ENCODE data around the gene TREH. TPM values are rescaled to one million over a fixed set of nuclear protein-coding genes. Genes with fewer than 3 reads are reported as not detected.
A peak's percentile ranks its signal among the peaks of the same experiment; 100 is the strongest.

The TREH gene
- total RNA-seq, 1 donor from 2014 or later = 0.46 TPM

- no peak for DNase-seq
- H3K27ac ChIP-seq = no peak overlapping the region
- intact Hi-C loops (cut with DNase I) = no loop called here
- H3K9me3 ChIP-seq = no peaks in the 10 kb centered on the region
- no peak for ATAC-seq
- H3K4me3 ChIP-seq = no peak overlapping the region
- no peaks in the 10 kb centered on the region for H3K27me3 ChIP-seq
- no peak for TF ChIP-seq CTCF (IDR thresholded peaks at IDR 0.05)
- peaks cover 71% of the 10 kb centered on the region for H3K36me3 ChIP-seq
- H3K4me1 ChIP-seq = no peaks in the 10 kb centered on the region
These were observed 36.1 kb downstream of the TREH start for GRCh38 chr11:118643142-118643994.

- H3K9me3 ChIP-seq = no peaks in the 10 kb centered on the region
- no peak overlapping the region for H3K27ac ChIP-seq
- no peaks in the 10 kb centered on the region for H3K27me3 ChIP-seq
- TF ChIP-seq CTCF (IDR thresholded peaks at IDR 0.05) = no peak
- no peak overlapping the region for H3K4me3 ChIP-seq
- peaks cover 69% of the 10 kb centered on the region for H3K36me3 ChIP-seq
- ATAC-seq (no peak), DNase-seq (no peak)
- no peaks in the 10 kb centered on the region for H3K4me1 ChIP-seq
- intact Hi-C loops (cut with DNase I) = no loop called here
These were observed 37.9 kb downstream of the TREH start for GRCh38 chr11:118641397-118642019.

- intact Hi-C loops (cut with DNase I) = no loop called here
- peaks cover 3% of the 10 kb centered on the region for H3K4me1 ChIP-seq
- peak; percentile 8 for ATAC-seq
- no peaks in the 10 kb centered on the region for H3K27me3 ChIP-seq
- no peaks in the 10 kb centered on the region for H3K9me3 ChIP-seq
- DNase-seq = no peak
- TF ChIP-seq CTCF (IDR thresholded peaks at IDR 0.05) = no peak
- H3K36me3 ChIP-seq = peaks cover 70% of the 10 kb centered on the region
- H3K27ac ChIP-seq = no peak overlapping the region
- no peak overlapping the region for H3K4me3 ChIP-seq
These were observed 38.9 kb downstream of the TREH start for GRCh38 chr11:118640332-118641154.

- H3K9me3 ChIP-seq = no peaks in the 10 kb centered on the region
- no peak for TF ChIP-seq CTCF (IDR thresholded peaks at IDR 0.05)
- DNase-seq (no peak), ATAC-seq (no peak)
- H3K27me3 ChIP-seq = no peaks in the 10 kb centered on the region
- peaks cover 69% of the 10 kb centered on the region for H3K36me3 ChIP-seq
- H3K4me3 ChIP-seq = no peak overlapping the region
- no peak overlapping the region for H3K27ac ChIP-seq
- peaks cover 8% of the 10 kb centered on the region for H3K4me1 ChIP-seq
- intact Hi-C loops (cut with DNase I) = no loop called here
These were observed 39.6 kb downstream of the TREH start for GRCh38 chr11:118639899-118640298.

- Histone ChIP-seq H3K27me3 (no peaks in the 10 kb centered on the region), H3K4me3 (no peak overlapping the region), H3K36me3 (peaks cover 58% of the 10 kb centered on the region), H3K4me1 (peaks cover 17% of the 10 kb centered on the region), H3K9me3 (no peaks in the 10 kb centered on the region), H3K27ac (no peak overlapping the region)
- no peak for TF ChIP-seq CTCF (IDR thresholded peaks at IDR 0.05)
- no peak for ATAC-seq
- intact Hi-C loops (cut with DNase I) = no loop called here
- DNase-seq = no peak
These were observed 40.7 kb downstream of the TREH start for GRCh38 chr11:118638726-118639125.

All from upper lobe of right lung (tissue), 1 donor.